RWPE1 (cell line): ENCODE data around the gene ASB1.
A peak's percentile ranks its signal among the peaks of the same experiment; 100 is the strongest.

ENCODE experiments used
- CTCF ChIA-PET: fragments of 350-600 bp; sonication (Branson Sonifier 250); formaldehyde crosslinking; extraction: SDS; loops from one replicate; lab custom pipeline; 2021; lab: Yijun Ruan, JAX
- POLR2A ChIA-PET: fragments of 400-600 bp; formaldehyde crosslinking; extraction: SDS; loops from one replicate; lab custom pipeline; 2020; ENCODE audit warnings: antibody characterized with exemption; ENCODE audit not compliant: low non-redundant PET; lab: Yijun Ruan, JAX
- DNase-seq: peaks from one replicate; pipeline ENCODE4 v3.0.0; 2012; ENCODE audit warnings: low spot score
- H3K27ac ChIP-seq: fragments of 450-650 bp; 2 replicates; pipeline ENCODE4 v1.5.1; 2017
- CTCF ChIP-seq: fragments of 450-650 bp; conservative IDR thresholded peaks from 2 replicates; pipeline ENCODE4 v1.5.1; 2017; ENCODE audit warnings: low read depth, mild to moderate bottlenecking

The ASB1 gene

GRCh38 chr2:238420878-238421694 is 5.6 kb upstream of the ASB1 start:
- DNase-seq, result no peak
- POLR2A ChIA-PET, result no interaction called here
- H3K27ac ChIP-seq, result no peak overlapping the region
- TF ChIP-seq CTCF, result no peak
- CTCF ChIA-PET, result interaction anchor here (0.9 kb wide), 1 partner anchor 50 kb away, joined by 3 read pairs; no protein-coding TSS in a partner anchor

- POLR2A ChIA-PET, result no interaction called here
- TF ChIP-seq CTCF, result no peak
- CTCF ChIA-PET, result no interaction called here
- H3K27ac ChIP-seq, result no peak overlapping the region
- no peak for DNase-seq
Observed at GRCh38 chr2:238421695-238422035, 5.1 kb upstream of the ASB1 start.

GRCh38 chr2:238422285-238422684 is 4.4 kb upstream of the ASB1 start:
- CTCF ChIA-PET, result interaction anchor here (0.6 kb wide), 1 partner anchor 60 kb away, joined by 3 read pairs; no protein-coding TSS in a partner anchor
- no peak for DNase-seq
- POLR2A ChIA-PET, result no interaction called here
- TF ChIP-seq CTCF, result no peak
- H3K27ac ChIP-seq, result no peak overlapping the region

GRCh38 chr2:238422940-238423339 is 3.8 kb upstream of the ASB1 start:
- ChIA-PET CTCF (no interaction called here), POLR2A (no interaction called here)
- no peak for TF ChIP-seq CTCF
- DNase-seq, result no peak
- peak overlapping the region; percentile 56 for H3K27ac ChIP-seq

- POLR2A ChIA-PET, result no interaction called here
- no peak for DNase-seq
- CTCF ChIA-PET, result no interaction called here
- TF ChIP-seq CTCF, result no peak
- peak overlapping the region; percentile 56 for H3K27ac ChIP-seq
Observed at GRCh38 chr2:238423561-238424312, 3.0 kb upstream of the ASB1 start.

- POLR2A ChIA-PET, result no interaction called here
- CTCF ChIA-PET, result no interaction called here
- DNase-seq, result no peak
- peak overlapping the region; percentile 56 for H3K27ac ChIP-seq
- no peak for TF ChIP-seq CTCF
Observed at GRCh38 chr2:238424313-238424700, 2.4 kb upstream of the ASB1 start.
